GM21576 (cell line): ENCODE measurements around the gene DR1.

ENCODE experiments used
- ATAC-seq: cut with Tn5 transposase; IDR thresholded peaks from one replicate; pipeline ENCODE4 v1.9.1; 2021; ENCODE audit warnings: mild to moderate bottlenecking, moderate library complexity; ENCODE audit not compliant: unreplicated experiment

The DR1 gene

GRCh38 chr1:93345633-93346420 lies at the start of gene DR1:
Gene DR1, plus strand, starts transcription at chr1:93345907. Its CDS starts 739 bp downstream, at chr1:93346646.
- ATAC-seq = peak; percentile 70

DNA sequence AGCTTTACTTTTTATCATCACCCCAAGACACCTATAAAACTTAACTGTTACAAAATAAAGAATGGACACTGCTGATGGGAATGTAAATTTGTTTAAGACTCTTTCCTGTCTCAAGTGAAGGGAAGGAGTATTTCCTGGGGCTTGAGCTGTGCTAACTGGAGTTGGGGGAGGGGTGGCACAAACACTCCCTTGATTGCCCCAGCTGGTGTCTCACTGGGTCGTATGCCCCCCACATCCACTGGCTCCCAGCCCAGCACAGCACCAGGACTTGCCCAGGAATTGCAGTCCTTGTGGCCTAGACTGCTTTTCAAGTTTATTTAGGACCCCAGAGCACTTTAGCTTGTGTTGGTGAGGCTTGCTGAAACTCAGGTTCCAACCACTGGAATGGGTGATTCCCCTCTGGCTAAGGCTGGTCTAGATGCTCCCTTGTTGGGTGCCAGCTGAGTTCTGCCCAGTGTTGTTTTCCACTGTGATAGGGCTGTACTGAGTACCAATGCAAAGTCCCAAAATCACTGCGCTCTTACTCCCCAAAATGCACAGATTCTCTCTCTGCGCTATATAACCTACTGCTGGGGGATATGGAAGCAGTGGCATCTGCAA lies 49.1 kb upstream of the DR1 start:
- no peak for ATAC-seq

GRCh38 chr1:93301131-93301530 lies 44.6 kb upstream of the DR1 start:
- ATAC-seq = no peak

DNA sequence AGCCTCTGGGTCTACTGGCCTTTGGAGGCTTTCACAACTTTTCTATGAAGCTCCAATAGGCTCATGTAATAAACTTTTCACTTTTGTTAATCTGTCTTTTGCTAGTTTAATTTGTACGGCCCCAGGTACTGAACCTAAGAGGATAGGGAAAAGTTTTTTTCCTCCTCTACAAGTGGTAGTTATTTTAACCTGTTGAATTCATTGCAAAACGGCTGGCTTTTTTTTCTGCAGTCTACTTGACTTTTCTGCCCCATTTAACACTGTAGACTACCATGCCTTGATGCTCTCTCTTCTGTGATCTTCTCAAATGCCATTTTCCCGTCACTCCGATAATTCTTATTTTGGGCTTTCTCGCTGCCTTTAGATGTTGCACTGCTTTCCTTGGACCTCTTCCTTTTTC lies 43.6 kb upstream of the DR1 start:
- ATAC-seq = no peak

- ATAC-seq = peak; percentile 53
Observed at GRCh38 chr1:93304716-93305138, 41.0 kb upstream of the DR1 start.

DNA sequence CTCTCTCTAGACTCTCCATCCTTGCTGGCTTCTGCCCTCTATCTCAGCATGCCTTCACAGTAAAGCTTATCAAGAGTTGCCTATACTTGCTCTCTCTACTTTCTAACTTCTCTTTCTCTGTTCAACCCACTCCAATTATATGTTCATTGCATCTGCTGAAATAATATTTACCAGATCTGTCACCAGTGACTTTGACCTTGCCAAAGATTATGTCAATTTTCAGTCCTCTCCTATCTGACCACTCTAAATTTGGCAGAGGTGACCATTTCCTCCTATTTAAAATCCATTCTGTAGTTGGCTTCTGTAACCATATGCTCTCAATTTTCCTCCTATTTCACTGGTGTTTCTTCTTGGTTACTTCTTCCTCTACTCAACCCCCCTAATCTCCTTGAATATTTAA lies 38.8 kb upstream of the DR1 start:
- ATAC-seq = no peak

- ATAC-seq = no peak
Observed at GRCh38 chr1:93313026-93313425, 32.7 kb upstream of the DR1 start.

- ATAC-seq = no peak
Observed at GRCh38 chr1:93317207-93317606, 28.5 kb upstream of the DR1 start.

GRCh38 chr1:93317943-93318342 lies 27.8 kb upstream of the DR1 start:
- ATAC-seq = no peak

- no peak for ATAC-seq
Observed at GRCh38 chr1:93321720-93322119, 24.0 kb upstream of the DR1 start.

DNA sequence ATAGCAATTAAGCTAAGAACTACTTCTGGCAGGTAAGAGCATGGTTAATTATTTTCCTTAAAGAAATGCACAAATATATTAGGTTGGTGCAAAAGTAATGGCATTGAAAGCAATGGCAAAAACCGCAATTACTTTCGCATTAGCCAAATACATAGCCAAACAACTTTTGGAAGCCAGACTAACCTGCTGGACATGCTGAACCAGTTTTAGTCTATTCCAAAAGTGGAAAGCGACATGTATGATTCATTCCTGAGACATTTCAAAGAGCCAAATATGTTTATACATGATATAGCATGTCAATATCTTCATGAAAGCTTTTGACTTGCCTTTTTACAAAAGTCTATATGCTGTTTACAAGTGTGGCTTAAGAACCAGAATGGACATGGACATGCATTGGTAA lies 23.4 kb upstream of the DR1 start:
- ATAC-seq = no peak

GRCh38 chr1:93323185-93323820 lies 22.4 kb upstream of the DR1 start:
- ATAC-seq = no peak

DNA sequence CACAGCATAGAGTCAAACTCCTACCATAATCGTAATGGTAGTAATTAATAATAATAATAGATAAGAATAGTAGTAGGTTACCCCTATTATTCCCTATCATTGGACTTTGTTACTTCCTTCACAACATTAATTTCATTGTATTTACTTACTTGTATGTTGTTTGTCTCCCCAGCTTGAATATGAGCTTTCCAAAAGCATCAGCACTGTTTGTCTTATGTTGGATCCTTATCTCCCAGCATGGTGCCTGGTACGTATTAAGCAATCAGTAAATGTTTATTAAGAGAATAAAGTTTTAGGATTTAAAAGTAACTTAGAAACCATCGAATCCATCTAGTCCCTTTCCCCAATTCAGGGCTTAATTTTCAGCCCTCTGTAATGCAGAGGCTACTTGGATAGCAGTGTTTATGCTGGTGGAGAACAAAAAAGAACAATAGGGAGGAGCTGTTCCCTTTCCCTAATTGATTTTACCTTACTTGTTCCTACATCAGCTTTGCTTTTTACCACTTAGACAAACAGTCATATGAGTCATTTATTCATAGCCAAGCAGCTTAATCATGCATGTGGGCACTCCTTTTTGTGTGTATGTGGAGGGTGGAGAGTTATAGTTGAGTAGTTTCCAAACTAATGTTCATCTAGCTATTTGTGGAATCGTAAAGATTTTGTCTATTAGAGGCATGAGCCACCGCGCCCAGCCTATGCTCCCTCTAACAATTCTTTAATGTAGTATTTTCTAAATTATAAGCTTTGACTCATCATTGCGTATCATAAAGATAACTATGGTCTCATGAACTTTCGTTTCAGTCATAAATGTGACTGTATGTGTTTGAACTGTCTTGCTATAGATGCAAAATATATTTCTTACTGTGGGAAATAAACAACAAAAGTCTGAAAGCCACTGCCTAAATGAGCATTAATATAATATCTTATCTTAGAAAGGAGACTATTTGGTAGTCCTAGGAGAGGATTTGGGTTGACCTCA lies 20.9 kb upstream of the DR1 start:
- ATAC-seq = no peak

DNA sequence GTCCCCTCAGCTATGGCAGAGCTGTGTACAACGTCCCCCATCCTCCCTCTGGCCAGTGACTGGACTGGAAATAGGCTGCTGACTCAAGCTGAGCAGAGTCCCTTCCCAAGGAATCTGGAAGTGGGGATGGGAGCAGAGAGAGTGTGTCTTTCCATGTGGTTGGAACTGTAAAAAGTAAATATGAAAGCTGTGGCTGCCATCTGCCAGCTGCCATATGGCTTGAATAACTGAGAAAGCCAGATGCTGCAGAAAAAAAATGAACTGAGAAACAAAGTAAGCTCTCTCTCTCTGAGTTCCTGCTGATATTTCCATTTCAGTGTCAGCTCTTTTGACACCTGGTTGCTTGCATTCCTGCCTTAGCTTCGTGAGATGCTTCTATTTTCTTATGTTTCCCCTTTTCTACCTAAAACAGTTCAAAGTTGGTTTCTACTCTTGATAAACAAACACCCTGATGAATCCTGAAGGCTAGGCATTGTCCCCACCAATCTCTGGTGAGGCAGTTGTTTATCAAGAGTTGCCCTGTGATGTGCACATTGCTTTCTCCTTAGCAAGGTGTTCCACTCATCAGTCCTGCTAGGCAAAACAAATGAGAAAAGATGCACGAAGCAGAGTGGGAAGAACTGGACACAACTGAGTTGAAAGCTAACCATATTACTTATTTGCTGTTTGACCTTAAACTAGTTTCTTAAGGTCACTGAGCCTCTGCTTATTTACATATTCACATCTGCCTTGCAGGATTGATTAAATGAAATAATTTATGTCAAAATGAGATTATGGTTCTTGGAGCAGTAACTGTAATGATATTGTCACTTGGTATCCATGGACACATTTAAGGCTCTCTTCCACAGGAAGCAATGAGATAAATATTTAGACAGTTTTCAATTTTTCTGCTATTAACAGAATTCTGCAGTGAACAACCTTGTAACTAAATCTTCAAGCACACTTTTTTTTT lies 16.6 kb upstream of the DR1 start:
- ATAC-seq = peak; percentile 83

DNA sequence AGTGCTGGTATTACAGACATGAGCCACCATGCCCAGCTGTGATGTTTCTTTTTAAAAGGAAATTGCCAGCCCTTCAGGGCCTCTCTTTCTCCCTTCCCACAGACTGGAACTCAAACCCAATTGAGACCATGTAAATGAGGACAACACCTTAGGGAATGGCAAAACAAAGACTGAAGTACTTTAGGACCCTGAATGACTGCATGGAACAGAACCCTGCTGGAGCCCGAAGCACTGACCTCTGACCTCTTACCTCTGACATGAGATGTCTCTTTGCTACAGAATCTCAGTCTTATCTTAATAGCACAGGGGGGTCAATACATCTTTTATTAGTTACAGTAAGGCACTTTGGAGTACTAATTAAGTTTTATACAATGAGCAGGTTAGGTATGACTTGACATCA lies 15.5 kb upstream of the DR1 start:
- no peak for ATAC-seq

DNA sequence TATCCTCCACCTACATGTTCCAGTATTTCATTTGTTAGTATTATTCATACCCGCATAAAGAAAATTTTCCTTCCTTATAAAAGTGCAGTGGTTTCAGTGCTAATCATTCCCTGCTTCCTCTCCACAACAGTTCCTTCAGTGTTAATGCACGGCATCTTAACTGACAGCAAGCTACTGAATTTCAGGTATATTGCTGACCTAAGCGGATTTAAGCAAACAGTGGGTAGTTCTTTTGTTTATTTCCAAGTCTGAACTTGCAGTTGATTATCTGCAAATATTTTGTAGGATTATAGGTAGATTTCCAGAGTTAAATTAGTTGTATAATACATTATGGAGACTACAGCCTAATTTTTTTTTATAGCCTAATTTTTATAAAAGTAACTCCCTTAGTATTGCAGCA lies 15.1 kb upstream of the DR1 start:
- no peak for ATAC-seq

DNA sequence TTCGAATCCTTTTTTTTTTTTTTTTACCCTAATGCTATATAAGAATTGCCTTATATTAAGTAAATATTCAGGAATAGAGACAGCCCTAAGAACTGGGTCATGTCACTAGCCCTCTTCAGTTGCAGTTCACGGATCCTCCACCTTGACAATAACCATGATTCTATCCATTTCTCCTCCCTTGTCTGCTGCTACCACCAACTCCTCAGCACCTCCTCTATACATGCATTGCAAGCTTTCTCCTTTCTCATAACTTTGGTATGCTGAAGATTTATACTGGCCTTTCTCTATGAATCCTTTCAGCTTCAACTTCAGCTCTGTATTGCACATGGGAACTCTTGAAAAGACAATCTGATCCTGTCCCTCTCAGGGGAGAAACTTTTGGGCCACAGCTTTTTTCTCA lies 14.3 kb upstream of the DR1 start:
- no peak for ATAC-seq

- no peak for ATAC-seq
Observed at GRCh38 chr1:93332368-93332767, 13.3 kb upstream of the DR1 start.

- ATAC-seq = no peak
Observed at GRCh38 chr1:93338387-93339146, 7.1 kb upstream of the DR1 start.
